ENCODE measurements around the gene APOBEC3G. TPM values are rescaled to one million over a fixed set of nuclear protein-coding genes. Genes with fewer than 3 reads are reported as not detected.

The APOBEC3G gene
- total RNA-seq, 1 donor from 2014 or later, result 9.0 TPM

- peak within 1 kb of the TSS; percentile 24 for H3K27ac Mint-ChIP-seq (ENCODE audit: unreplicated experiment)
- peaks cover 6% of the 10 kb centered on the region for H3K27me3 Mint-ChIP-seq (ENCODE audit: unreplicated experiment)
- H3K4me3 Mint-ChIP-seq (ENCODE audit: unreplicated experiment), result no peak within 1 kb of the TSS
- H3K4me1 Mint-ChIP-seq (ENCODE audit: unreplicated experiment), result peaks cover 7% of the 10 kb centered on the region
- H3K36me3 Mint-ChIP-seq (ENCODE audit: low read depth, unreplicated experiment), result no peaks in the 10 kb centered on the region
- H3K9me3 Mint-ChIP-seq (ENCODE audit: unreplicated experiment), result no peaks in the 10 kb centered on the region
- DNase-seq (ENCODE audit: low spot score), result no peak
- no peak for TF ChIP-seq CTCF (IDR thresholded peaks at IDR 0.05; ENCODE audit: unreplicated experiment)
Observed at GRCh38 chr22:39097098-39098020, 20.3 kb downstream of the APOBEC3G start, which contains the start of gene APOBEC3H. Gene APOBEC3H (plus strand): TSS chr22:39097244. CDS start chr22:39100279, 3,035 bp downstream.

- no peak for TF ChIP-seq CTCF (IDR thresholded peaks at IDR 0.05; ENCODE audit: unreplicated experiment)
- H3K27ac Mint-ChIP-seq (ENCODE audit: unreplicated experiment), result no peak overlapping the region
Observed at GRCh38 chr22:39098026-39098425, 21.0 kb downstream of the APOBEC3G start.

GRCh38 chr22:39098576-39098975 lies 21.5 kb downstream of the APOBEC3G start:
- H3K36me3 Mint-ChIP-seq (ENCODE audit: low read depth, unreplicated experiment), result no peaks in the 10 kb centered on the region
- DNase-seq (ENCODE audit: low spot score), result no peak
- TF ChIP-seq CTCF (IDR thresholded peaks at IDR 0.05; ENCODE audit: unreplicated experiment), result no peak
- H3K27me3 Mint-ChIP-seq (ENCODE audit: unreplicated experiment), result peaks cover 6% of the 10 kb centered on the region
- H3K9me3 Mint-ChIP-seq (ENCODE audit: unreplicated experiment), result no peaks in the 10 kb centered on the region
- H3K4me3 Mint-ChIP-seq (ENCODE audit: unreplicated experiment), result no peak overlapping the region
- peaks cover 7% of the 10 kb centered on the region for H3K4me1 Mint-ChIP-seq (ENCODE audit: unreplicated experiment)
- H3K27ac Mint-ChIP-seq (ENCODE audit: unreplicated experiment), result no peak overlapping the region

More at GRCh38 chr22:39098026-39098425, 21.0 kb downstream of the APOBEC3G start:
- H3K4me1 Mint-ChIP-seq (ENCODE audit: unreplicated experiment), result peaks cover 7% of the 10 kb centered on the region
- H3K36me3 Mint-ChIP-seq (ENCODE audit: low read depth, unreplicated experiment), result no peaks in the 10 kb centered on the region
- H3K27me3 Mint-ChIP-seq (ENCODE audit: unreplicated experiment), result peaks cover 6% of the 10 kb centered on the region
- H3K9me3 Mint-ChIP-seq (ENCODE audit: unreplicated experiment), result no peaks in the 10 kb centered on the region
- no peak for DNase-seq (ENCODE audit: low spot score)
- H3K4me3 Mint-ChIP-seq (ENCODE audit: unreplicated experiment), result no peak overlapping the region

- no peak for DNase-seq (ENCODE audit: low spot score)
- H3K4me1 Mint-ChIP-seq (ENCODE audit: unreplicated experiment), result peaks cover 7% of the 10 kb centered on the region
- H3K36me3 Mint-ChIP-seq (ENCODE audit: low read depth, unreplicated experiment), result no peaks in the 10 kb centered on the region
- TF ChIP-seq CTCF (IDR thresholded peaks at IDR 0.05; ENCODE audit: unreplicated experiment), result no peak
- peaks cover 6% of the 10 kb centered on the region for H3K27me3 Mint-ChIP-seq (ENCODE audit: unreplicated experiment)
- H3K9me3 Mint-ChIP-seq (ENCODE audit: unreplicated experiment), result no peaks in the 10 kb centered on the region
- no peak overlapping the region for H3K4me3 Mint-ChIP-seq (ENCODE audit: unreplicated experiment)
- no peak overlapping the region for H3K27ac Mint-ChIP-seq (ENCODE audit: unreplicated experiment)
Observed at GRCh38 chr22:39101226-39101625, 24.2 kb downstream of the APOBEC3G start.

- no peaks in the 10 kb centered on the region for H3K4me1 Mint-ChIP-seq (ENCODE audit: unreplicated experiment)
- H3K4me3 Mint-ChIP-seq (ENCODE audit: unreplicated experiment), result no peak overlapping the region
- H3K27ac Mint-ChIP-seq (ENCODE audit: unreplicated experiment), result no peak overlapping the region
Observed at GRCh38 chr22:39103431-39103830, 26.4 kb downstream of the APOBEC3G start.

More at GRCh38 chr22:39103431-39103830, 26.4 kb downstream of the APOBEC3G start:
- DNase-seq (ENCODE audit: low spot score), result no peak
- no peak for TF ChIP-seq CTCF (IDR thresholded peaks at IDR 0.05; ENCODE audit: unreplicated experiment)
- peaks cover 2% of the 10 kb centered on the region for H3K27me3 Mint-ChIP-seq (ENCODE audit: unreplicated experiment)
- H3K36me3 Mint-ChIP-seq (ENCODE audit: low read depth, unreplicated experiment), result no peaks in the 10 kb centered on the region
- no peaks in the 10 kb centered on the region for H3K9me3 Mint-ChIP-seq (ENCODE audit: unreplicated experiment)

All from endothelial cell (in vitro differentiated cells).